MCF 10A (cell line): ENCODE measurements around the gene WDR45B. TPM values are rescaled to one million over a fixed set of nuclear protein-coding genes. Genes with fewer than 3 reads are reported as not detected.

Experiments
- BruUV-seq: library from RNA; stranded (reverse); fragments of 400-500 nt; replicated peaks from 2 replicates; lab custom pipeline; 2021; lab: Mats Ljungman, UMichigan
- CTCF ChIA-PET: fragments of 300-600 bp; sonication (Branson Sonifier 250); formaldehyde crosslinking; extraction: SDS; loops from one replicate; lab custom pipeline; 2021; ENCODE audit warnings: antibody characterized with exemption, inconsistent platforms; lab: Yijun Ruan, JAX
- POLR2A ChIA-PET: fragments of 300-600, 350-650 bp; sonication (Branson Sonifier 250); formaldehyde crosslinking; extraction: SDS; loops from one replicate; lab custom pipeline; 2020; ENCODE audit warnings: antibody characterized with exemption, inconsistent platforms; lab: Yijun Ruan, JAX
- DNase-seq: peaks from one replicate; pipeline ENCODE4 v3.0.0-alpha.2; 2018; ENCODE audit not compliant: unreplicated experiment
- H3K27ac Mint-ChIP-seq: one replicate; pipeline ENCODE4 v1.8.0; 2022; ENCODE audit warnings: mild to moderate bottlenecking, low read depth, mixed read lengths; ENCODE audit not compliant: unreplicated experiment
- H3K27me3 Mint-ChIP-seq: one replicate; pipeline ENCODE4 v1.8.0; 2022; ENCODE audit warnings: mixed read lengths; ENCODE audit not compliant: insufficient read depth, unreplicated experiment
- H3K36me3 Mint-ChIP-seq: one replicate; pipeline ENCODE4 v1.8.0; 2022; ENCODE audit warnings: mild to moderate bottlenecking, moderate library complexity, mixed read lengths; ENCODE audit not compliant: insufficient read depth, unreplicated experiment
- H3K4me1 Mint-ChIP-seq: one replicate; pipeline ENCODE4 v1.8.0; 2022; ENCODE audit warnings: mixed read lengths; ENCODE audit not compliant: insufficient read depth, unreplicated experiment
- H3K4me3 Mint-ChIP-seq: one replicate; pipeline ENCODE4 v1.8.0; 2022; ENCODE audit warnings: mild to moderate bottlenecking, moderate library complexity, mixed read lengths; ENCODE audit not compliant: unreplicated experiment
- H3K9me3 Mint-ChIP-seq: one replicate; pipeline ENCODE4 v1.8.0; 2022; ENCODE audit warnings: mixed read lengths; ENCODE audit not compliant: unreplicated experiment
- intact Hi-C: fragments of 100-400 bp; cut with micrococcal nuclease; formaldehyde crosslinking; loops from 2 replicates; pipeline ENCODE4 v1.14.1; 2022
- total RNA-seq: library from RNA; stranded (reverse); gene quantifications from 2 replicates; pipeline ENCODE4 v1.2.3, GENCODE V29; 2022
- TF ChIP-seq, protein P1 (sequence below): fragments of 200-600 bp; IDR thresholded peaks from one replicate; pipeline ENCODE4 v1.8.0; 2022; ENCODE audit warnings: antibody characterized with exemption, mild to moderate bottlenecking; ENCODE audit not compliant: unreplicated experiment

WDR45B gene
- total RNA-seq, 1 experiment from 2014 or later = 88.3 TPM

DNA sequence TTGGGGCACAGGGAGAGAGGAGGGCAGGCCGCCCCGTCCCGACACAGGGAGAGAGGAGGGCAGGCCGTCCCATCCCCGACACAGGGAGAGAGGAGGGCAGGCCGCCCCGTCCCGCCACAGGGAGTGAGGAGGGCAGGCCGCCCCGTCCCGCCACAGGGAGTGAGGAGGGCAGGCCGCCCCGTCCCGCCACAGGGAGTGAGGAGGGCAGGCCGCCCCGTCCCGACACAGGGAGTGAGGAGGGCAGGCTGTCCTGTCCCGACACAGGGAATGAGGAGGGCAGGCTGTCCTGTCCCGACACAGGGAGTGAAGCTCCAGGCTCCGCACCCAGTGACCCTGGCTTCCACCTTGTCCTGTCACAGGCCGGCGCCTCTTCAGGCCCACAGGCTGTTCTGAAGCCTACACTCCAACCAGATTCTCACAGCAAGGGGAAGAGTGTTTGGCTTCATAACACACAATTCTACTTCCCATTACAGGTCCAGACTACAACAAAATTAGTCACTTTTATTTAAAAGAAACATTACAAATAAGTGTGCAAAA lies 34.1 kb downstream of the WDR45B start:
- DNase-seq = no peak
- Mint-ChIP-seq H3K27ac (no peak overlapping the region), H3K36me3 (peaks cover 77% of the 10 kb centered on the region), H3K27me3 (no peaks in the 10 kb centered on the region), H3K4me3 (no peak overlapping the region), H3K4me1 (peaks cover 8% of the 10 kb centered on the region), H3K9me3 (no peaks in the 10 kb centered on the region)
- intact Hi-C loops = no loop called here
- ChIA-PET POLR2A (interaction anchor here (0.6 kb wide), 1 partner anchor 22 kb away, joined by 4 read pairs; no protein-coding TSS in a partner anchor), CTCF (interaction anchor here (0.7 kb wide), 1 partner anchor 56 kb away, joined by 3 read pairs; no protein-coding TSS in a partner anchor)
- TF ChIP-seq, protein P1, sequence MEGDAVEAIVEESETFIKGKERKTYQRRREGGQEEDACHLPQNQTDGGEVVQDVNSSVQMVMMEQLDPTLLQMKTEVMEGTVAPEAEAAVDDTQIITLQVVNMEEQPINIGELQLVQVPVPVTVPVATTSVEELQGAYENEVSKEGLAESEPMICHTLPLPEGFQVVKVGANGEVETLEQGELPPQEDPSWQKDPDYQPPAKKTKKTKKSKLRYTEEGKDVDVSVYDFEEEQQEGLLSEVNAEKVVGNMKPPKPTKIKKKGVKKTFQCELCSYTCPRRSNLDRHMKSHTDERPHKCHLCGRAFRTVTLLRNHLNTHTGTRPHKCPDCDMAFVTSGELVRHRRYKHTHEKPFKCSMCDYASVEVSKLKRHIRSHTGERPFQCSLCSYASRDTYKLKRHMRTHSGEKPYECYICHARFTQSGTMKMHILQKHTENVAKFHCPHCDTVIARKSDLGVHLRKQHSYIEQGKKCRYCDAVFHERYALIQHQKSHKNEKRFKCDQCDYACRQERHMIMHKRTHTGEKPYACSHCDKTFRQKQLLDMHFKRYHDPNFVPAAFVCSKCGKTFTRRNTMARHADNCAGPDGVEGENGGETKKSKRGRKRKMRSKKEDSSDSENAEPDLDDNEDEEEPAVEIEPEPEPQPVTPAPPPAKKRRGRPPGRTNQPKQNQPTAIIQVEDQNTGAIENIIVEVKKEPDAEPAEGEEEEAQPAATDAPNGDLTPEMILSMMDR = no peak
- no TSS peak for BruUV-seq

DNA sequence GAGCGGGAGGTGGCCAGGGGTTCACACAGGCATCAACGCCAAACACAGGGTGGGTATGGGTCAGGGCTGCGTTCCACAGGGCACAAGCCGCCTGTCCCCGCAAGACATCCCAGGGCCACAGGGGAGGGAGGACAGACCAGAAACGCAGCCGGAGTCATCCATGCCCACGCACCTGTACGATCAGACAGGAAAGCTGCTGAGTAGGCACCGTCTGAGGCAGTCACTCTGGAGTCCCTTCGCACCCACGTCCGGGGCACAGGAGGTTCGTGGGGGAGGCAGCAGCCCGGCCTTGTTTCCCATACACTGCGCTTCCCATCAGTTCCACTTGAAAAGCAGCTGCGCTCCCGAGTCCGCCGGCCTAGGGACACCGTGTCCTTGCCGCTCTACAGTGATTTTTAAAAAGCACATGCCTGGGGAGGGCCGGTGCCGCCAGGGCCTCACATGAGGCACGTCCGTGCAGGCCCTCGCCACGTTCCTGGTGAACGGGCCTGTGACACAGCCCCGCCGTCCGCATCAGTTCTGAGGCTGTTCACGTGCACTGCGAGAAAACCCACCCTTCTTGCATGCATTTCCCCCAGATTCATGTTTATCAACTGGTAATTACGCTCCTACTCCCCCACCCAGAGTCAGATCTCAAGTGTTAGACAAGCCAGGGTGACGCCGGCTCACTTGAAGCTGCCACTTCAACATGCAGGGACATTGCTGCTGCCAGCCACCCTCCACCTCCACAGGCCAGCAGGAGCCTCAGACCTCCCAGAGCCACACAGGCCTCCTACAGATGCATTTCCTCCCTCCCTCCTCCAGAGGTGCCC lies 34.8 kb downstream of the WDR45B start:
- no peaks in the 10 kb centered on the region for H3K9me3 Mint-ChIP-seq
- H3K36me3 Mint-ChIP-seq = peaks cover 73% of the 10 kb centered on the region
- H3K27ac Mint-ChIP-seq = peak overlapping the region; percentile 5
- peaks cover 8% of the 10 kb centered on the region for H3K4me1 Mint-ChIP-seq
- intact Hi-C loops = no loop called here
- no peak for DNase-seq
- ChIA-PET CTCF (interaction anchor here (0.7 kb wide), 1 partner anchor 57 kb away, joined by 3 read pairs; no protein-coding TSS in a partner anchor), POLR2A (interaction anchor here (0.6 kb wide), 1 partner anchor 21 kb away, joined by 4 read pairs; no protein-coding TSS in a partner anchor)
- TF ChIP-seq, protein P1 = no peak
- no peak overlapping the region for H3K4me3 Mint-ChIP-seq
- no peaks in the 10 kb centered on the region for H3K27me3 Mint-ChIP-seq
- BruUV-seq = no TSS peak

DNA sequence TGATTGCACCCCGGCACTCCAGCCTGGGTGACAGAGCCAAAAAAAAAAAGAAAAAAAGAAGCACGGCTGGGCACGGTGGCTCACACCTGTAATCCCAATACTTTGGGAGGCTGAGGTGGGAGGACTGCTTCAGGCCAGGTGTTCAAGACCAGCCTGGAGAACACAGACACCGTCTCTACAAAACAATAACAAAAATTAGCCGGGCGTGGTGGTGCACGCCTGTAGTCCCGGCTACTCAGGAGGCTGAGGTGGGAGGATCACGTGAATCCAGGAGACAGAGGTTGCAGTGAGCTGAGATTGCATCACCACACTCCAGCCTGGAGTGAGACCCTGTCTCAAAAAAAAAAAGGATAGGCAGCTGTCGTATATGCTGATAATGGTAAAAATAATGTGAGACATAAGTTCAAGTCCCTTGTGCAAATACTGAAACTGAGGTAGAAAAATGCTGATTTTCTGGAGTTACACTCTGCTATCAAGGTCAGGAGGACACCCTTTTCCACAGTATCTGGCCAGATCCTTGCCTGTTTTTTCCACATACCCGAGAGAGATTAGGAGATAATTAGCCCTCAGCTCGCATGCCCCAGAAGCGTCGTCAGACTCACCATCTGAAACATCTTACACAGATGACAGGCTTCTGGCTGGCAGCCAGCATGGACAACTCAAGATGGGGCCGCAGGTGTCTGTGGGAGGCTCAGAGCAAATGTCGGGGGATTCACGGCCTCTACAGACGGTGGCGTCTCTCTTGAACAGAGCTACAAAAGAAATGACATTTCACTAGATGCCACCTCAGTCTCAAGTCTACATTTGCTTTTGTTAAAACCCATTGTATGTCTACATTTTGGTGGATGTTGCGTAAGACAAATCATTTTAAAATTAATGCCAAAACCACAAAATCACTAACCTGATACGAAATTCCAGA lies 36.8 kb downstream of the WDR45B start:
- peak; percentile 50 for DNase-seq
- H3K27me3 Mint-ChIP-seq = no peaks in the 10 kb centered on the region
- H3K4me3 Mint-ChIP-seq = no peak overlapping the region
- POLR2A ChIA-PET = interaction anchor here (1.5 kb wide), 1 partner anchor 9 kb away, joined by 4 read pairs; no protein-coding TSS in a partner anchor
- no TSS peak for BruUV-seq
- H3K36me3 Mint-ChIP-seq = peaks cover 73% of the 10 kb centered on the region
- peaks cover 8% of the 10 kb centered on the region for H3K4me1 Mint-ChIP-seq
- no peaks in the 10 kb centered on the region for H3K9me3 Mint-ChIP-seq
- intact Hi-C loops = no loop called here
- CTCF ChIA-PET = interaction anchor here (0.6 kb wide), 3 partner anchors 60 to 175 kb away, joined by 3 to 4 read pairs (median 3); no protein-coding TSS in a partner anchor
- TF ChIP-seq, protein P1 = no peak
- H3K27ac Mint-ChIP-seq = peak overlapping the region; percentile 12
